NB4 (cell line): ENCODE data around the gene POT1.

ENCODE experiments used
- DNase-seq: peaks from one replicate; pipeline ENCODE4 v3.0.0; 2010; ENCODE audit warnings: low read depth
- H3K4me3 ChIP-seq: one replicate; pipeline ENCODE4 v1.5.1; 2011; ENCODE audit warnings: mild to moderate bottlenecking, low read depth, low read length, moderate library complexity
- MYC ChIP-seq: IDR thresholded peaks from 2 replicates; pipeline ENCODE4 v1.6.1; 2011; ENCODE audit warnings: low read depth, low read length
- POLR2A ChIP-seq: IDR thresholded peaks from 2 replicates; pipeline ENCODE4 v1.6.1; 2011; ENCODE audit warnings: mild to moderate bottlenecking; ENCODE audit not compliant: insufficient read length; ENCODE audit errors: extremely low read depth
- TF ChIP-seq, protein P1 (sequence below): IDR thresholded peaks from 2 replicates; pipeline ENCODE4 v1.6.1; 2011; ENCODE audit warnings: low read depth, low read length
- TF ChIP-seq, protein P2 (sequence below): IDR thresholded peaks from one replicate; pipeline ENCODE4 v1.5.1; 2012; ENCODE audit warnings: low read depth, low read length

The POT1 gene

DNA sequence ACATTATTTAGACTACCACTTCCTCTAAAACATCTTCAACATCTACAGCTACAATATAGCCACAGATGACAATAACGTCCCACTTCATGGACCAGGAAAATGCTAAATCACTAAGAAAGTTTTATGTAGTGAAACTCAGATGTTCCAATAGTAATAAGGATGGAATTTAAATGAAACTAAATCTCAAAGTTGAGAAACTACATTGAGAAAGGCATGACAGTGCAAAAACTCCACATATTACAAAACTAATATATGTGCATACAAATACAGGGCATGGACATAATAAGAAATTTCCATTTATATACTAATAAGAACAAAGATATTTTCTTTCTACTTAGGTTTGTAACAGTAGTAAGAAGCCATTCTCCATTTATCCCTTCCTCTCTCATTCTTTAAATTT lies 31.1 kb downstream of the POT1 start:
- TF ChIP-seq, protein P1, sequence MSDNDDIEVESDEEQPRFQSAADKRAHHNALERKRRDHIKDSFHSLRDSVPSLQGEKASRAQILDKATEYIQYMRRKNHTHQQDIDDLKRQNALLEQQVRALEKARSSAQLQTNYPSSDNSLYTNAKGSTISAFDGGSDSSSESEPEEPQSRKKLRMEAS: no peak
- DNase-seq: no peak
- no peak overlapping the region for H3K4me3 ChIP-seq

DNA sequence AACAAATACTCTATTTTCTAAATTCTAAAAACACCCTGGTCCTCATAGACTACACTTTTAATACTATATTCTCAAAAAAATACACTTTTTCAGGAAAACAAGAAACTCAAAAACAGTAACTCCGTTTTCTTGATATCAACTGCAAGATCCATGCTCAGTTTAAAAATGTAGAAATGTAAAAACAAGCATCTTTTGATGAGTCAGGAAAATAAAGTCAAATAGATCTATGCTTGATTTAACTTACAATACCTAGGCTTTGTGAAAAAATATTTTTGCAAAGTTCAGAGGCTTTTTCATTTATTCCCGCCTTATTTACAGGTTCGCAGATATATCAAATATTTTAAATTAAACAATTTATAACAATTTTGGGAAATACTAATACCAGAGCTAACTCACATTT lies 33.6 kb downstream of the POT1 start:
- TF ChIP-seq, protein P1: no peak
- TF ChIP-seq POLR2A (no peak), MYC (no peak)
- TF ChIP-seq, protein P2, sequence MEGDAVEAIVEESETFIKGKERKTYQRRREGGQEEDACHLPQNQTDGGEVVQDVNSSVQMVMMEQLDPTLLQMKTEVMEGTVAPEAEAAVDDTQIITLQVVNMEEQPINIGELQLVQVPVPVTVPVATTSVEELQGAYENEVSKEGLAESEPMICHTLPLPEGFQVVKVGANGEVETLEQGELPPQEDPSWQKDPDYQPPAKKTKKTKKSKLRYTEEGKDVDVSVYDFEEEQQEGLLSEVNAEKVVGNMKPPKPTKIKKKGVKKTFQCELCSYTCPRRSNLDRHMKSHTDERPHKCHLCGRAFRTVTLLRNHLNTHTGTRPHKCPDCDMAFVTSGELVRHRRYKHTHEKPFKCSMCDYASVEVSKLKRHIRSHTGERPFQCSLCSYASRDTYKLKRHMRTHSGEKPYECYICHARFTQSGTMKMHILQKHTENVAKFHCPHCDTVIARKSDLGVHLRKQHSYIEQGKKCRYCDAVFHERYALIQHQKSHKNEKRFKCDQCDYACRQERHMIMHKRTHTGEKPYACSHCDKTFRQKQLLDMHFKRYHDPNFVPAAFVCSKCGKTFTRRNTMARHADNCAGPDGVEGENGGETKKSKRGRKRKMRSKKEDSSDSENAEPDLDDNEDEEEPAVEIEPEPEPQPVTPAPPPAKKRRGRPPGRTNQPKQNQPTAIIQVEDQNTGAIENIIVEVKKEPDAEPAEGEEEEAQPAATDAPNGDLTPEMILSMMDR: no peak
- no peak overlapping the region for H3K4me3 ChIP-seq
- no peak for DNase-seq

DNA sequence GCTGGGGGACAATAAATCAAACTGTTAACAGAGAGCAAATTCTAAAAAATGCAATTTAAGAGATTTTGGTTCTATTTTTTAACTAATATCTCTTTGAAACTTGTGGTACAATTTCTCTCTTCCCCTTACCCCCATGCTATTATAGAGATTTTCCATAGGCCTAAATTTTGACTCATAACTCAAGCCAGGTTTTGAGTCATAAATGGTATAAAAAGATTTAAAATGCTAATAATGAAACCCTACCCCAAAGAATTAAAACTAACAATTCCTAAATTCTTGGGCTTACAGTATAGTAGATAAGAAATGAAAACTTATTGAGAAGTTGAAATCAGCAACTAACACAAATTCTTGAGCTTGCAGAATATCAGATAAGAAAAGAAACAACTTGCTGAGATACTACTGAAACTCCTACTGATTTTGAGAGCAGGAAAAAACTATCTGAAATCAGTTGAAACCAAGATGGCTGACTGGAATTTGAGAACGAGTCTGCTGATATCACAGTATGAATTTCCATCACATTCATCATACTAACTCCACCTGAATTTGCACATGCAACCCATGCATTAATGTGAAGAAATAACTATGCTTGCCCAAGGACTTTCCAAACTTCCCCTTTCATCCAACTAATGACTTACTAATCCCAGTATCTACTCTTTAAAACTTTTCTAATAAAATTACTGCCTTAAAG lies 36.3 kb downstream of the POT1 start:
- TF ChIP-seq, protein P1: no peak
- TF ChIP-seq, protein P2: no peak
- TF ChIP-seq POLR2A (no peak), MYC (no peak)
- no peak for DNase-seq
- H3K4me3 ChIP-seq: no peak overlapping the region

DNA sequence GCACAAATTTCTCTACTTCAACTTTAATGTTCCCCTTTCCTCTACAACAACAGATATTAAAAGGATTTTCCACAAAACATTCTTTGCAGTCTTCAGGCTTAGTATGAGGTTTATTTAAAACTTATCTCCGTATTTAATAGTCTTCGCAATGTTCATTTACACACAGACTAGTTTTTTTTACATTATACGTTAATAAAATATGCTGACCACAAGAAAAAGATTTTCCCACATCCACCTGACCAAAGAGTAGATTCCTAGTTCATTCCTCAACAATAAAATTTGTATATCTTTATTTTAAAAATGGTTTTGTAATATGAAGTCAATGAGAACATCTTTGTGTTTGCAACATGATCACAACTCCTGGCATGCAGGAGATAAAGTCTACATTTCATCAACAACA lies 42.4 kb downstream of the POT1 start:
- no peak for DNase-seq
- no peak overlapping the region for H3K4me3 ChIP-seq
- TF ChIP-seq POLR2A (no peak), MYC (no peak)
- TF ChIP-seq, protein P2: no peak
- TF ChIP-seq, protein P1: no peak

- no peak for DNase-seq
- TF ChIP-seq, protein P1: no peak
- TF ChIP-seq, protein P2: no peak
- TF ChIP-seq POLR2A (no peak), MYC (no peak)
- no peak overlapping the region for H3K4me3 ChIP-seq
Observed at GRCh38 chr7:124881981-124882380, 47.6 kb downstream of the POT1 start.

GRCh38 chr7:124879771-124880170 lies 49.9 kb downstream of the POT1 start:
- no peak overlapping the region for H3K4me3 ChIP-seq
- DNase-seq: no peak
- TF ChIP-seq POLR2A: no peak
- TF ChIP-seq MYC: no peak

DNA sequence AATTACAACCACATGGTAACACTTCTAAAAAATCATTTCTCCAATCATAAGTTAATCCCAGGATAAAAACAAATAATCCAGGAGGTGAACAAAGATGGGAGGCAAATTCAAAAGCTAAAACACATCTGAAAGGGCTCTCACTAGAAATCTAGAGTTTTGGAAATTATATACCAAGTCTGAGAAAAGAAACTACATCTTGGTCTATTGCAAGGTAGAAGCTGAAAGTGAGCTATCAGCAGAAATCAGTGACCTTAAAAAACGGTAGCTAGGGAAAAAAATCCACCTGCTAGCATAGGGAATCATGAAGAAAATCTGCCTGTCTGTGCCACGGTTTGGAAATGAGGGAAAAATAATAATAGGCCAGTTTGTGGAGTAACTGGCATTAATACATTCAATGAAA lies 50.5 kb downstream of the POT1 start:
- no peak overlapping the region for H3K4me3 ChIP-seq
- DNase-seq: no peak
- TF ChIP-seq, protein P1: no peak
- no peak for TF ChIP-seq POLR2A
- TF ChIP-seq, protein P2: no peak
- no peak for TF ChIP-seq MYC
